MM.1S (cell line): ENCODE results near the gene ZNF587B.

Experiments
- CTCF ChIP-seq: fragments of 300-600 bp; sonication (generic); IDR thresholded peaks from 2 replicates; pipeline ENCODE4 v1.5.1; 2016; ENCODE audit warnings: antibody characterized with exemption, low read length, mixed read lengths
- EZH2 ChIP-seq: fragments of 300-600 bp; sonication (generic); optimal IDR thresholded peaks from 2 replicates; pipeline ENCODE3; 2017; ENCODE audit warnings: low read depth, mild to moderate bottlenecking, antibody characterized with exemption, low read length, mixed read lengths

GRCh38 chr19:57850553-57851017, 20.5 kb downstream of the ZNF587B start:
- no peak for TF ChIP-seq CTCF
- no peak for TF ChIP-seq EZH2
